Stomach (tissue), 4 donors: Measurements from ENCODE around the gene KLHL18.
"Not testable (repeated sequence)": the region's sequence is repeated elsewhere in the genome, so short reads cannot be mapped to it uniquely, and the experiment has no call there.

Experiments
- POLR2A ChIP-seq, 4 donors: fragments of 450-650 bp; IDR thresholded peaks; one replicate each; pipeline ENCODE4 v1.6.1; 2016; ENCODE audit warnings: antibody characterized with exemption in 4 of 4, control low read depth in 2 of 4, mild to moderate bottlenecking in 1 of 4, moderate library complexity in 1 of 4
- POLR2AphosphoS5 ChIP-seq, 3 donors: sonication (generic); formaldehyde crosslinking; IDR thresholded peaks; one replicate each; pipeline ENCODE4 v1.6.1; 2016; ENCODE audit warnings: antibody characterized with exemption in 3 of 3

DNA sequence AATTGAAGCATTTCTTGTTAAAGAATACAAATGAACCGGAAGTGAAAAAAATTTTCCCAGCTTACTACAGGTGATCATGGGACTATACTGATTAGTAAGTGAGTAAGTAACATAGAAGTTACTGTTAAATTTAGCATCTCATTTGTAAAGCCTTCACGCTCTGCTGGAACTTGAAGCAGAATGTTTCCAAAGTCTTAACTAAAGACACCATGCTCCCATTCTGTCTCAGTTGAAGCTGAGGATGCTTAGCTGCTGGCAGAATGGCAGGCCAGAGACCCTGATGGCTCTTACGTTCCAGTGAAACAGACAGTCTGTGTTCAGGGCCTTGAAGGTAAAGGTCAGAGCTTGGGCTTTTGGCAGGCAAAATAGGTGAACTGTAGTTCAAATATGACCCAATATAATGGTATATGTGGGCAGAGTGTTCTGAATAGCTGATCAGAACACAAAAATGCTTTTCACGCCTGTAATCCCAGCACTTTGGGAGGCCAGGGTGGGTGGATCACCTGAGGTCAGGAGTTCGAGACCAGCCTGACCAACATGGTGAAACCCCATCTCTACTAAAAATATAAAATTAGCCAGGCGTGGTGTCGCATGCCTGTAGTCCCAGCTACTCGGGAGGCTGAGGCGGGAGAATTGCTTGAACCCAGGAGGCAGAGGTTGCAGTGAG is 9.1 kb downstream of the KLHL18 start:
- TF ChIP-seq POLR2AphosphoS5, POLR2A (IDR thresholded peaks at IDR 0.05): not testable (repeated sequence)
